Duodenal mucosa (tissue), 2 donors: ENCODE data around the gene THSD7A.

Experiments used
- H3K27ac ChIP-seq: one replicate; pipeline ENCODE4 v1.7.0; 2013; ENCODE audit warnings: low read depth, low read length
- H3K27me3 ChIP-seq, 2 donors: one replicate each; pipeline ENCODE4 v1.7.0; 2013; ENCODE audit warnings: low read length in 2 of 2, control low read depth in 1 of 2; ENCODE audit not compliant: insufficient read depth in 2 of 2, control insufficient read depth in 1 of 2
- H3K36me3 ChIP-seq, 2 donors: one replicate each; pipeline ENCODE4 v1.7.0; 2013; ENCODE audit warnings: low read length in 2 of 2, control low read depth in 1 of 2; ENCODE audit not compliant: insufficient read depth in 2 of 2, control insufficient read depth in 1 of 2
- H3K4me1 ChIP-seq, 2 donors: one replicate each; pipeline ENCODE4 v1.7.0; 2013; ENCODE audit warnings: low read length in 2 of 2, control low read depth in 1 of 2; ENCODE audit not compliant: insufficient read depth in 2 of 2, control insufficient read depth in 1 of 2
- H3K4me3 ChIP-seq, 2 donors: one replicate each; pipeline ENCODE4 v1.7.0; 2013; ENCODE audit warnings: low read length in 2 of 2, low read depth in 1 of 2
- H3K9ac ChIP-seq, 2 donors: one replicate each; pipeline ENCODE4 v1.7.0; 2013; ENCODE audit warnings: low read length in 2 of 2, low read depth in 1 of 2
- H3K9me3 ChIP-seq, 2 donors: one replicate each; pipeline ENCODE4 v1.7.0; 2013; ENCODE audit warnings: low read length in 2 of 2, control low read depth in 1 of 2; ENCODE audit not compliant: control insufficient read depth in 1 of 2

The THSD7A gene

DNA sequence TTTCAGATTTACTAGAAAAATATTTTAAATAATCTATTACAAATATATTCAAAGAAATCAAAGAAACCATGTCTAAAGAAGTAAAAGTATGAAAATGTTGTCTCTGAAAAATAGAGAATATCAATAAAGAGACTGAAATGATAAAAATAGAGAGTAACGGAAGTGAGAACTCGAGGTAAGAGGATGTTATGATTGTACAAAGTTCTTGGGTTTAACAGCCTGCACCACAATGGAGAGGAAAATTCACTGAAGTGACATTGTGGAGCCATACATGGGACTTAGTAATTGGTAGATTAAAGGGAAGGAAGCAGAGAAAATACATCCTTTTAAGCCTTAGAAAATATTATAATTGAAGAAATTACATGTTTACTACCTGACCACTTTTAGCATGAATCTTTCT is 77.9 kb downstream of the THSD7A start:
- no peaks in the 10 kb centered on the region for H3K36me3 ChIP-seq
- H3K4me3 ChIP-seq: no peak overlapping the region
- no peaks in the 10 kb centered on the region for H3K27me3 ChIP-seq
- H3K27ac ChIP-seq: no peak overlapping the region
- no peak overlapping the region for H3K9ac ChIP-seq
- no peaks in the 10 kb centered on the region for H3K9me3 ChIP-seq
- no peaks in the 10 kb centered on the region for H3K4me1 ChIP-seq

DNA sequence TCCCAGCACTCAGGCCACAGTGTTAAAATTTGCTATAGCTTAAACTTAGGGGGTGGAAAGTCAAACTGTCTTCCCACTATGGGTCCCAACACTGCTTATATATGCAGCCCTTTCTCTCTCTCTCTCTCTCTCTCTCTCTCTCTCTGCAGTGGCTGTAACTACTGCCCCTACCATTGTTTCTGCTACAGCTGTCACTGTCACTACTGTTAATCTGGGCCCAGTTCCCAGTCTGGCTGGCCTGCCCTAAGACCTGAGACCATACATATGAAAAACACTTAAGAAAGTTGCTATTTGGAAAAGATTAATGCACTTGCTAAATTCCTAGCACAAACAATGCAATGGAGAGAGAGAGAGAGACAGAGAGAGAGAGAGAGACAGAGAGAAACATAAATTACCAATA is 78.6 kb downstream of the THSD7A start:
- Histone ChIP-seq H3K36me3 (no peaks in the 10 kb centered on the region), H3K9me3 (no peaks in the 10 kb centered on the region), H3K4me3 (no peak overlapping the region), H3K4me1 (no peaks in the 10 kb centered on the region), H3K9ac (no peak overlapping the region), H3K27me3 (no peaks in the 10 kb centered on the region), H3K27ac (no peak overlapping the region)

DNA sequence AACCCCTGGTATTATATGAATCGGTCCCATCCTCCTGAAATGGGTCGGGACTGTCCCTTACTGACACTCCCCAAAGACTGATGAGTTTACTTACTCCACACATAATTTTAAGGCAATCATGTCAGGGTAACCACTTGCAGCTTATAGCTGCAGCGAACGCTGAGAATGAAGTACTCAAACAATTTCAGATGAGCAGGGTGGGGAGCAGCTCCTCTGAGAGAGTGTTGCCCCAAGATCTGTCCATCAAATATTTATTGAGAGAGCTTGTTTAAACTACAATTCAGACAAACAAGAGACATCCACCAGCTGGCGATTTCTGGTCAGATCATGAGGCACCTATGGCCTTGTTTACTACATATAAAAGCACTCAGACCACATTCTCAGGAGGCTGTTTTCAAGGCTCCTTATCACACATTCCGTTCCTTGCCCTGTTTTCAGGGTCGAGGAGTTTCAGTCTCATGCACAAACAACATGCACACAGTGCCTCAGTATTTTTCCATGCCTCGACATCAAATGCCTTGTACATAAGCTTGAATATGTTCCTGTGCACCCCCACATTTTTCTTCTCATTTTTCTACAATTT is 80.1 kb downstream of the THSD7A start:
- Histone ChIP-seq H3K4me1 (no peaks in the 10 kb centered on the region), H3K27me3 (no peaks in the 10 kb centered on the region), H3K4me3 (no peak overlapping the region), H3K27ac (no peak overlapping the region), H3K9me3 (no peaks in the 10 kb centered on the region), H3K9ac (no peak overlapping the region), H3K36me3 (no peaks in the 10 kb centered on the region)

DNA sequence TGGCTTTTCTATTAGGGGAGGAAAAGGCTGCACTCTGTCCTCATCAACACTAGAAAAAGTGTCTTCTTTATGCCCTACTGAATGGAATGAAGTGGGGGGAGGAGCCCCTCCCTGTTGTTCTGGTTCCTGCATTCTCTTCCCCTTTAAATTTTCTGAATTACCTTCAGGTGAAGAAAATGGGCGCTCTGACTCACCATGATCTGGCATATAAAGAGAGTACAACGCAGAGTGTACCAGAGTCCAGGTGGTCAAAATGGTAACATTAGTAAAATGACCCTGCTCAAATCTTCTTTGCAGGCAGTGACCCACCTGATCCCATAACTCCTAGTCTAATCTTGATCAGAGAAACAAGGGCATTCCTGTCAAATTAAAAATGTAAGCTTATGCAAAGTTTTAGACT is 80.7 kb downstream of the THSD7A start:
- Histone ChIP-seq H3K4me3 (no peak overlapping the region), H3K9ac (no peak overlapping the region), H3K27ac (no peak overlapping the region), H3K9me3 (no peaks in the 10 kb centered on the region), H3K4me1 (no peaks in the 10 kb centered on the region), H3K36me3 (no peaks in the 10 kb centered on the region), H3K27me3 (no peaks in the 10 kb centered on the region)

DNA sequence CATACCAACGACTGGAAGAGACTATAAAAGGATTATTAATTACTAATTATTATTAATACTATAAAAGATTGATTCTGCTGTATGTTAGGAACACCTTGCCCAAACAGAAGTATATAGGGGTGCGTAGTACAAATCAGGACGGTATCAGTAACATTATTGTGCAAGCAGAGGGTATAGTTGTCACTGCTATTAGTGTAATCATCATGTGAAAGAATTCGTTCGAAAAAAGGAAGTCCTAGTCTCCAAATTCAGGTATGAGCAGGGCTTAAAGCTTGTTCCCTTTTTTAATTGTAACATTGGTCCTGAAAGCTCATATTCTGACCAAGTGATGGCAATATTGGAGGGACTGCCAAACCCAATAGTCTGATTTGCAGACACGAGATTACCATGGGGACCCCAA is 81.8 kb downstream of the THSD7A start:
- H3K27ac ChIP-seq: no peak overlapping the region
- H3K4me3 ChIP-seq: no peak overlapping the region
- no peaks in the 10 kb centered on the region for H3K27me3 ChIP-seq
- no peaks in the 10 kb centered on the region for H3K36me3 ChIP-seq
- H3K4me1 ChIP-seq: no peaks in the 10 kb centered on the region
- H3K9me3 ChIP-seq: no peaks in the 10 kb centered on the region
- no peak overlapping the region for H3K9ac ChIP-seq

DNA sequence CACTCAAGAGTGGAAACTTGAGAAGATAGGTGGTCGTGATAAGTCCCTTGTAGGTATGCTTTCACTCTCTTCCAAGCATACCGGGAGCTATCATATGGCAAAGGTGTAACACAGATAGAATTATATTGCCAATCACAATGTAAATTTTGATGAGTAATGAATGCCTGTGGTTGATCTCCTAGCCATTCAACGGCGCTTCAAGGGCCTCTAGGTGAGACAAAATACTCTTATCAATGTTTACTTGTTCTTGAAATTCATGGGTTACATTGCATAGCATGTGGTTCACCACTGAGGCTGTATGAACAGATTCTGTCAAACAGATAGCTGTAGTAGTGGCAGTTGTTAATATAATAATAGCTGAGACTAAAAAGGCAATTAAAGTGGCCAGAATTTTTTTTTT is 82.4 kb downstream of the THSD7A start:
- Histone ChIP-seq H3K4me1 (no peaks in the 10 kb centered on the region), H3K9ac (no peak overlapping the region), H3K4me3 (no peak overlapping the region), H3K27ac (no peak overlapping the region), H3K36me3 (no peaks in the 10 kb centered on the region), H3K9me3 (no peaks in the 10 kb centered on the region), H3K27me3 (no peaks in the 10 kb centered on the region)

DNA sequence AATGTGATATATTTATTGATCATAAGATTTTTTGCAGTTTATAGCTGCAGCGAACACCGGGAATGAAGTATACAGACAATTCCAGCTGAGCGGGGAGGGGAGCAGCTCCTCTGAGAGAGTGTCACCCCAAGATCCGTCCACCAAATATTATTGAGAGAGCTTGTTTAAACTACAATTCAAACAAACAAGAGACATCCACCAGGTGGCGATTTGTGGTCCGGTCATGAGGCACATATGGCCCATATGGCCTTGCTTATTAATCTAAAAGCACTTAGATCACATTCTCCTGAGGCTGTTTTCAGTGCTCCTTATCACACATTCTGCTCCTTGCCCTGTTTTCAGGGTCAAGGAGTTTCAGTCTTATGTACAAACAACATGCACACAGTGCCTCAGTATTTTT is 83.1 kb downstream of the THSD7A start:
- no peaks in the 10 kb centered on the region for H3K27me3 ChIP-seq
- no peak overlapping the region for H3K27ac ChIP-seq
- no peak overlapping the region for H3K9ac ChIP-seq
- H3K36me3 ChIP-seq: no peaks in the 10 kb centered on the region
- no peaks in the 10 kb centered on the region for H3K4me1 ChIP-seq
- no peak overlapping the region for H3K4me3 ChIP-seq
- no peaks in the 10 kb centered on the region for H3K9me3 ChIP-seq

DNA sequence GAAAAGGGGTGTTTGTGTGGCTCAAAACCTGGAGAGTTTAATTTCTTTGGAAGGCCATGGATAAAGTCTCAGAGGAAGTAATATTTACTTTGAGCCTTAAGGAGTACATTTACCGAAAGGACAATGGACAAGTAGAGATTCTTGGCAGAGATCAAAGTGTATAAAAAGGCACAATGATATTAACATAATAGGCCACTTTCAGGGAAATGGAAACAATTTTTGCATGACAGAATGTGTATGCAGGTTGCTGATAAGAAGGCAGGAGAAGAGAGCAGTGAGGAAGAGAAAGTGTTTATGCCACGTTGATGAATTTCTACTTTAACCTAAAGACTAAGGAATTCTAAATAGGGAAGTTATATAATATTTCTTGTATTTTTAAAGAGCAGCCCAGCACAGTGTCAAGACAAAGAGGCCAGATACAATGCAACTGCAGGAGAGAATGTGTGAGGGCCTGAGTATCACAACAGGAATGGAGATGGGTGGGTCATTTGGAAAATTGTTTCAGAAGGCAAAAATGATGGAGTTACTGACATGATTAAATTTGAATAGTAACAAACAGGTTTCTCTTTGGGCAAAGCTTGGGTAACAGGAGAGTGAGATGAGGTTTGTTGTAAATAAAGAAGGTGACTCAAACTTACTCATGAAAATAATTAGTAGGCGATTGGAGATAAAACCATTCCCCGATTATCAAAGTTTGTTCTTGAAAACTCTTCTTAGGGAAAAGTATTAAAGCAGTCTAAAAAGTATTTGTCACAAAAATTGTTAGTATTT is 84.1 kb downstream of the THSD7A start:
- Histone ChIP-seq H3K4me3 (no peak overlapping the region), H3K4me1 (no peaks in the 10 kb centered on the region), H3K9ac (no peak overlapping the region), H3K9me3 (no peaks in the 10 kb centered on the region), H3K27ac (no peak overlapping the region), H3K27me3 (no peaks in the 10 kb centered on the region), H3K36me3 (no peaks in the 10 kb centered on the region)

DNA sequence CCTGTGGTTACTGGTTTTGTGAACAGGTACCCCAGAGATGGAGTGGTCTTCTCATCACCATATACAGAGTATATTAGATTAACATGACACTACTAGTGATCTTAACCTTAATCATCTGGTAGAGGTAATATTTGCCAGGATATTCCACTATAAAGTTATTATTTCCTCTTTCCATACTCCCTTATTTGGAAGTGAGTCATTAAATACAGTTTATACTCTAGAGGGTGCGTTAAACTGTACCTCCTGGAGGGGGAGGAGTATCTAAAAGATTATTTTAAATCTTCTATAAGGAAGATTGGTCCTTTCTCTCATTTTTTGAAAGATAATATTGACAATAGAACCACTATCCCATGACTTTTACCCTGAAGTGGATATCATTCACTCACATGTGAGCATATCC is 85.4 kb downstream of the THSD7A start:
- no peaks in the 10 kb centered on the region for H3K36me3 ChIP-seq
- H3K27me3 ChIP-seq: no peaks in the 10 kb centered on the region
- H3K9me3 ChIP-seq: no peaks in the 10 kb centered on the region
- no peaks in the 10 kb centered on the region for H3K4me1 ChIP-seq
- H3K4me3 ChIP-seq: no peak overlapping the region
- no peak overlapping the region for H3K9ac ChIP-seq
- no peak overlapping the region for H3K27ac ChIP-seq

DNA sequence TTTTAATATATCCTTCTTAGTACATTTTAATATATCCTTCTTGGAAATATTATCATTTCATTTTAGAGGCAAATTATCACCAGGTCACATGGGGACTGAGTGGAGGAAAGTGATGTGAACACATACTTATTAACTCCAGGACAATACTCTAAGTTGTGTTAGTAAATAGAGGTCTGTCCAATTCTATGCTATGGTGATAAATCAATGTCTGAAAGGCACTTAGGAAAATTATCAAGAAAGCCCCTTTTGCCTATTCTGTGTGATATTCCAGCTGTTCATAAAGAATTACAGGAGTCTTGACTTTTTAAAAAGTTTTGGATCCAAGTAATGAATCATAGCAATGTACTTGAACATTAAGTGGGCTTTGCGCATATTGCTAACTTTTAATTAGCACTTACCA is 88.5 kb downstream of the THSD7A start:
- Histone ChIP-seq H3K4me3 (no peak overlapping the region), H3K9me3 (no peaks in the 10 kb centered on the region), H3K27me3 (no peaks in the 10 kb centered on the region), H3K36me3 (no peaks in the 10 kb centered on the region), H3K4me1 (no peaks in the 10 kb centered on the region), H3K27ac (no peak overlapping the region), H3K9ac (no peak overlapping the region)
